ENCODE data around the gene UIMC1. TPM values are rescaled to one million over a fixed set of nuclear protein-coding genes. Genes with fewer than 3 reads are reported as not detected.

Gene UIMC1
- total RNA-seq, 1 donor from 2014 or later = 34.2 TPM

GRCh38 chr5:176880366-176881020 is 126.1 kb downstream of the UIMC1 start:
- H3K36me3 Mint-ChIP-seq (ENCODE audit: low read depth) = no peaks in the 10 kb centered on the region
- H3K4me3 Mint-ChIP-seq (ENCODE audit: unreplicated experiment) = no peak overlapping the region
- no peak for DNase-seq (ENCODE audit: low spot score)
- peaks cover 6% of the 10 kb centered on the region for H3K4me1 Mint-ChIP-seq (ENCODE audit: low read depth)
- TF ChIP-seq, protein P1, sequence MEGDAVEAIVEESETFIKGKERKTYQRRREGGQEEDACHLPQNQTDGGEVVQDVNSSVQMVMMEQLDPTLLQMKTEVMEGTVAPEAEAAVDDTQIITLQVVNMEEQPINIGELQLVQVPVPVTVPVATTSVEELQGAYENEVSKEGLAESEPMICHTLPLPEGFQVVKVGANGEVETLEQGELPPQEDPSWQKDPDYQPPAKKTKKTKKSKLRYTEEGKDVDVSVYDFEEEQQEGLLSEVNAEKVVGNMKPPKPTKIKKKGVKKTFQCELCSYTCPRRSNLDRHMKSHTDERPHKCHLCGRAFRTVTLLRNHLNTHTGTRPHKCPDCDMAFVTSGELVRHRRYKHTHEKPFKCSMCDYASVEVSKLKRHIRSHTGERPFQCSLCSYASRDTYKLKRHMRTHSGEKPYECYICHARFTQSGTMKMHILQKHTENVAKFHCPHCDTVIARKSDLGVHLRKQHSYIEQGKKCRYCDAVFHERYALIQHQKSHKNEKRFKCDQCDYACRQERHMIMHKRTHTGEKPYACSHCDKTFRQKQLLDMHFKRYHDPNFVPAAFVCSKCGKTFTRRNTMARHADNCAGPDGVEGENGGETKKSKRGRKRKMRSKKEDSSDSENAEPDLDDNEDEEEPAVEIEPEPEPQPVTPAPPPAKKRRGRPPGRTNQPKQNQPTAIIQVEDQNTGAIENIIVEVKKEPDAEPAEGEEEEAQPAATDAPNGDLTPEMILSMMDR (IDR thresholded peaks at IDR 0.05) = no peak
- no peaks in the 10 kb centered on the region for H3K9me3 Mint-ChIP-seq (ENCODE audit: low read depth)
- no peak overlapping the region for H3K27ac Mint-ChIP-seq (ENCODE audit: unreplicated experiment)
- H3K27me3 Mint-ChIP-seq (ENCODE audit: low read depth) = peaks cover 26% of the 10 kb centered on the region

DNA sequence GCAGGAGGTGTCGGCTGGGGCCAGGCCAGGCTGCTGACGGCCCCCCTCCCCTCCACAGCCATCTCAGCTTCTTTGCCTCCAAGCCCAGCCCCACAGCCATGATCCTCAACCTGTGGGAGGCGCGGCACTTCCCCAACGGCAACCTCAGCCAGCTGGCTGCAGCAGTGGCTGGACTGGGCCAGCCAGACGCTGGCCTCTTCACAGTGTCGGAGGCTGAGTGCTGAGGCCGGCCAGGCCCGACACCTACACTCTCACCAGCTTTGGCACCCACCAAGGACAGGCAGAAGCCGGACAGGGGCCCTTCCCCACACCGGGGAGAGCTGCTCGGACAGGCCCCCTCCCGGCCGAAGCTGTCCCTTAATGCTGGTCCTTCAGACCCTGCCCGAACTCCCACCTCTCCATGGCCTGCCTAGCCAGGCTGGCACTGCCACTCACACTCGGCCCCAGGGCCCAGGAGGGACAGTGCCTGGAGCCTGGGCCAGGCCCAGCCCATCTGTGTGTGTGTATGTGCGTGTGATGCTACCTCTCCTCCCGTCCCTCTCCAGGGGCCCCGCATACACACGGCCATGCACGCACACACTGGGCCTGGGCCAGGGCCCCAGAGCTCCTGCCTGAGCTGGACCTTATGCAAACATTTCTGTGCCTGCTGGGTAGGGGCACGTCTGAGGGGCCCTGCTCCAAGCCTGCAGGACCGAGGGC is 126.8 kb downstream of the UIMC1 start:
- H3K9me3 Mint-ChIP-seq (ENCODE audit: low read depth) = no peaks in the 10 kb centered on the region
- TF ChIP-seq, protein P1 (IDR thresholded peaks at IDR 0.05) = no peak
- peaks cover 6% of the 10 kb centered on the region for H3K4me1 Mint-ChIP-seq (ENCODE audit: low read depth)
- no peaks in the 10 kb centered on the region for H3K36me3 Mint-ChIP-seq (ENCODE audit: low read depth)
- no peak overlapping the region for H3K4me3 Mint-ChIP-seq (ENCODE audit: unreplicated experiment)
- peaks cover 33% of the 10 kb centered on the region for H3K27me3 Mint-ChIP-seq (ENCODE audit: low read depth)
- DNase-seq (ENCODE audit: low spot score) = peak; percentile 90
- no peak overlapping the region for H3K27ac Mint-ChIP-seq (ENCODE audit: unreplicated experiment)

- Mint-ChIP-seq H3K27ac (ENCODE audit: unreplicated experiment) (no peak overlapping the region), H3K27me3 (ENCODE audit: low read depth) (peaks cover 39% of the 10 kb centered on the region)
- peak; percentile 72 for DNase-seq (ENCODE audit: low spot score)
Observed at GRCh38 chr5:176878906-176879662, 127.5 kb downstream of the UIMC1 start.

GRCh38 chr5:176878463-176878862 is 128.1 kb downstream of the UIMC1 start:
- no peaks in the 10 kb centered on the region for H3K4me1 Mint-ChIP-seq (ENCODE audit: low read depth)
- no peak overlapping the region for H3K27ac Mint-ChIP-seq (ENCODE audit: unreplicated experiment)
- no peaks in the 10 kb centered on the region for H3K9me3 Mint-ChIP-seq (ENCODE audit: low read depth)
- TF ChIP-seq, protein P1 (IDR thresholded peaks at IDR 0.05) = no peak
- no peak overlapping the region for H3K4me3 Mint-ChIP-seq (ENCODE audit: unreplicated experiment)
- DNase-seq (ENCODE audit: low spot score) = no peak
- H3K27me3 Mint-ChIP-seq (ENCODE audit: low read depth) = peaks cover 43% of the 10 kb centered on the region
- no peaks in the 10 kb centered on the region for H3K36me3 Mint-ChIP-seq (ENCODE audit: low read depth)

More at GRCh38 chr5:176878906-176879662, 127.5 kb downstream of the UIMC1 start:
- Mint-ChIP-seq H3K4me1 (ENCODE audit: low read depth) (no peaks in the 10 kb centered on the region), H3K4me3 (ENCODE audit: unreplicated experiment) (no peak overlapping the region), H3K9me3 (ENCODE audit: low read depth) (no peaks in the 10 kb centered on the region), H3K36me3 (ENCODE audit: low read depth) (no peaks in the 10 kb centered on the region)
- TF ChIP-seq, protein P1 (IDR thresholded peaks at IDR 0.05) = no peak

DNA sequence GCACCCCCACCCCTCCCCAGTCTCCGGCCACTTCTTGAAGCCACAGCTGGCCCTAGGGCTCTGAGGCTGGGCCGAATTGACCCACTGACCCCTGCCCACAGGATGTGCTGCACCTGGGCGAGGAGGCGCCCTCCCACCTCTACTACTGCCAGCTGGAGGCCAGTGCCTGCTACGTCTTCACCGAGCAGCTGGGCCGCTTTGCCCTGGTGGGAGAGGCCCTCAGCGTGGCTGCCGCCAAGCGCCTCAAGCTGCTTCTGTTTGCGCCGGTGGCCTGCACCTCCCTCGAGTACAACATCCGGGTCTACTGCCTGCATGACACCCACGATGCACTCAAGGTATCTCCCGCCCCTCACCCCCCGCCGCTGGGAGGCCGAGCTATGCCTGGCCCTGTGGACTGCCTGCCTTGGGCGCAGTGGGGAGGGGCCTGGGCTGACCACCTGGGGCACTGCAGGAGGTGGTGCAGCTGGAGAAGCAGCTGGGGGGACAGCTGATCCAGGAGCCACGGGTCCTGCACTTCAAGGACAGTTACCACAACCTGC is 128.7 kb downstream of the UIMC1 start:
- no peaks in the 10 kb centered on the region for H3K36me3 Mint-ChIP-seq (ENCODE audit: low read depth)
- DNase-seq (ENCODE audit: low spot score) = no peak
- H3K27me3 Mint-ChIP-seq (ENCODE audit: low read depth) = peaks cover 42% of the 10 kb centered on the region

More for the DNA sequence above, 128.7 kb downstream of the UIMC1 start:
- no peak overlapping the region for H3K4me3 Mint-ChIP-seq (ENCODE audit: unreplicated experiment)
- TF ChIP-seq, protein P1 (IDR thresholded peaks at IDR 0.05) = no peak
- H3K4me1 Mint-ChIP-seq (ENCODE audit: low read depth) = no peaks in the 10 kb centered on the region
- no peak overlapping the region for H3K27ac Mint-ChIP-seq (ENCODE audit: unreplicated experiment)
- no peaks in the 10 kb centered on the region for H3K9me3 Mint-ChIP-seq (ENCODE audit: low read depth)

All from chondrocyte (in vitro differentiated cells).